A673 (cell line): ENCODE data around the gene HLCS. TPM values are rescaled to one million over a fixed set of nuclear protein-coding genes. Genes with fewer than 3 reads are reported as not detected.

Experiments
- BruUV-seq: library from RNA; stranded (reverse); fragments of 400-500 nt; replicated peaks from 2 replicates; lab custom pipeline; 2021; lab: Mats Ljungman, UMichigan
- CTCF ChIA-PET: fragments of 300-600 bp; sonication (Branson Sonifier 250); formaldehyde crosslinking; loops from one replicate; lab custom pipeline; 2022; ENCODE audit warnings: antibody characterized with exemption; lab: Charles Lee
- POLR2A ChIA-PET: fragments of 300-600 bp; sonication (Branson Sonifier 250); formaldehyde crosslinking; loops from one replicate; lab custom pipeline; 2022; ENCODE audit warnings: antibody characterized with exemption; ENCODE audit not compliant: low non-redundant PET; lab: Charles Lee
- DNase-seq: peaks from one replicate; pipeline ENCODE4 v3.0.0-alpha.2; 2015; ENCODE audit warnings: low spot score
- H3K27ac ChIP-seq: fragments of 200-600 bp; sonication (generic); 2 replicates; pipeline ENCODE4 v1.5.1; 2016; ENCODE audit warnings: mixed run types, low read depth, mild to moderate bottlenecking, mixed read lengths, antibody characterized with exemption, low read length; ENCODE audit not compliant: poor library complexity, severe bottlenecking
- H3K27me3 ChIP-seq: fragments of 200-600 bp; sonication (generic); replicated peaks from 2 replicates; pipeline ENCODE4 v1.6.1; 2017; ENCODE audit warnings: mixed run types, low read depth, mild to moderate bottlenecking, mixed read lengths, antibody characterized with exemption, low read length; ENCODE audit not compliant: insufficient read depth, poor library complexity
- H3K36me3 ChIP-seq: fragments of 200-600 bp; sonication (generic); 2 replicates; pipeline ENCODE4 v1.6.1; 2016; ENCODE audit warnings: mixed run types, mild to moderate bottlenecking, mixed read lengths, antibody characterized with exemption, low read length; ENCODE audit not compliant: insufficient read depth, poor library complexity, severe bottlenecking
- H3K4me1 ChIP-seq: fragments of 200-600 bp; sonication (generic); 2 replicates; pipeline ENCODE4 v1.6.1; 2017; ENCODE audit warnings: mixed run types, mild to moderate bottlenecking, mixed read lengths, antibody characterized with exemption, low read length; ENCODE audit not compliant: insufficient read depth, poor library complexity, severe bottlenecking
- H3K4me3 ChIP-seq: fragments of 200-600 bp; sonication (generic); 2 replicates; pipeline ENCODE4 v1.5.1; 2016; ENCODE audit warnings: low read depth, mixed run types, mild to moderate bottlenecking, mixed read lengths, low read length; ENCODE audit not compliant: poor library complexity, severe bottlenecking
- H3K9me3 ChIP-seq: fragments of 200-600 bp; sonication (generic); 2 replicates; pipeline ENCODE4 v1.6.1; 2016; ENCODE audit warnings: mixed run types, low read depth, mild to moderate bottlenecking, mixed read lengths, antibody characterized with exemption, low read length; ENCODE audit not compliant: poor library complexity, severe bottlenecking
- EZH2 ChIP-seq: fragments of 200-600 bp; sonication (generic); IDR thresholded peaks from 2 replicates; pipeline ENCODE4 v1.6.1; 2017; ENCODE audit warnings: borderline replicate concordance, low read depth, mild to moderate bottlenecking, mixed read lengths, antibody characterized with exemption, low read length; ENCODE audit not compliant: poor library complexity, severe bottlenecking
- intact Hi-C: fragments of 100-400 bp; cut with micrococcal nuclease; formaldehyde crosslinking; loops from one replicate; pipeline ENCODE4 v1.10.0; 2022; ENCODE audit not compliant: unreplicated experiment
- total RNA-seq: library from RNA; stranded (reverse); gene quantifications from 2 replicates; pipeline ENCODE4 v1.2.3, GENCODE V29; 2021
- TF ChIP-seq, protein P1 (sequence below): fragments of 300-800, 200-600 bp; sonication (generic); conservative IDR thresholded peaks from 2 replicates; pipeline ENCODE4 v1.5.1; 2017; ENCODE audit warnings: low read depth, mild to moderate bottlenecking, antibody characterized with exemption, low read length, moderate library complexity, mixed read lengths

HLCS gene
- total RNA-seq, 1 experiment from 2014 or later, result 15.3 TPM

DNA sequence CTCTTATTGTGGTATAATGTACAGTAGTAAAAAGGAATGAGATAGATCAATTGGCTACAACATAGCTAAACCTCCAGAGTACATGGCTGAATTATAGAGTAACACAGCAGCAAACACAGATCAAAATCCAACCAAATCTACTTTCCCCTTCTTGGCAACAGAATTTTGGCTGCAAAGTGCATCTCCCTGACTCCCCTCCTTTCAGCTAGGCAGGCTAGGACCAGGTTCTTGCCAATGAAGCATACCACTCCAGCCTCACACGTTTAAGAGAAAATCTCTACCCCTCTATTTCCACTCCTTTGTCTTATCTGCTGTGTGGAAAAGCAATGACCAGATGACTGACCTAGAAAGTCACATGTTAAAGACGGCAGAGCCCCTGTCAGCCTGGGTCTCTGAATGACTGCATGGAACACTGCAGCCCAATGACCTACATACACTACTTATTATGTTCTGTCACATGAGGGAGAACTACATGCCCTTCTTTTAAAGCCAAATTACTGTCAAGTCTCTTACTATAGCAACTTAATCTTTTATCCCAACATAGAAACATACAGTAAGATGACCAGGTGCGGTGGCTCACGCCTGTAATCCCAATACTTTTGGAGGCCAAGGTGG lies 99.1 kb downstream of the HLCS start:
- Histone ChIP-seq H3K27me3 (no peaks in the 10 kb centered on the region), H3K36me3 (no peaks in the 10 kb centered on the region), H3K4me1 (peaks cover 16% of the 10 kb centered on the region), H3K9me3 (no peaks in the 10 kb centered on the region), H3K4me3 (no peak overlapping the region), H3K27ac (no peak overlapping the region)
- intact Hi-C loops, result no loop called here
- DNase-seq, result no peak
- ChIA-PET CTCF (no interaction called here), POLR2A (no interaction called here)
- no TSS peak for BruUV-seq
- TF ChIP-seq, protein P1, sequence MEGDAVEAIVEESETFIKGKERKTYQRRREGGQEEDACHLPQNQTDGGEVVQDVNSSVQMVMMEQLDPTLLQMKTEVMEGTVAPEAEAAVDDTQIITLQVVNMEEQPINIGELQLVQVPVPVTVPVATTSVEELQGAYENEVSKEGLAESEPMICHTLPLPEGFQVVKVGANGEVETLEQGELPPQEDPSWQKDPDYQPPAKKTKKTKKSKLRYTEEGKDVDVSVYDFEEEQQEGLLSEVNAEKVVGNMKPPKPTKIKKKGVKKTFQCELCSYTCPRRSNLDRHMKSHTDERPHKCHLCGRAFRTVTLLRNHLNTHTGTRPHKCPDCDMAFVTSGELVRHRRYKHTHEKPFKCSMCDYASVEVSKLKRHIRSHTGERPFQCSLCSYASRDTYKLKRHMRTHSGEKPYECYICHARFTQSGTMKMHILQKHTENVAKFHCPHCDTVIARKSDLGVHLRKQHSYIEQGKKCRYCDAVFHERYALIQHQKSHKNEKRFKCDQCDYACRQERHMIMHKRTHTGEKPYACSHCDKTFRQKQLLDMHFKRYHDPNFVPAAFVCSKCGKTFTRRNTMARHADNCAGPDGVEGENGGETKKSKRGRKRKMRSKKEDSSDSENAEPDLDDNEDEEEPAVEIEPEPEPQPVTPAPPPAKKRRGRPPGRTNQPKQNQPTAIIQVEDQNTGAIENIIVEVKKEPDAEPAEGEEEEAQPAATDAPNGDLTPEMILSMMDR, result no peak
- TF ChIP-seq EZH2, result no peak

DNA sequence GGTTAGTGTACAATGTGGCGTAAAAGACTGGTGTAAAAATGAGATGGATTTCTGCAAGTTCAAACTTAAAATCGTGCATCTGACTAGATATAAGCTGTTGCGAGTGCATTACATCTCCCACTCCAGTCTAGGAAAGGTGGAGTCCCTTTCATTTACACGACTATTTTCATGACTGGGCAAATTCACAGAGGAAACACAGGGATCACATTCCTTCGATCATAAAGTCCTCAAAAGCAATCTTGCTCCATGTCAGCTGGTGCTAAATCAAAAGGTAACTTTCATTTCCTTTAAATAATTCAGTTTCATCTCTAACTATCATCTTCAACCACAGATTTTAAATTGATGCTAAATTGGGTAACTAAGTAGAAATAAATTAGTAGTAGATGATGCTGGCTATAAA lies 100.0 kb downstream of the HLCS start:
- no TSS peak for BruUV-seq
- no peak overlapping the region for H3K27ac ChIP-seq
- TF ChIP-seq, protein P1, result no peak
- no peak for TF ChIP-seq EZH2
- DNase-seq, result no peak
- intact Hi-C loops, result no loop called here
- H3K4me3 ChIP-seq, result no peak overlapping the region
- H3K4me1 ChIP-seq, result peaks cover 17% of the 10 kb centered on the region
- ChIA-PET POLR2A (no interaction called here), CTCF (no interaction called here)
- H3K9me3 ChIP-seq, result no peaks in the 10 kb centered on the region
- no peaks in the 10 kb centered on the region for H3K27me3 ChIP-seq
- no peaks in the 10 kb centered on the region for H3K36me3 ChIP-seq

GRCh38 chr21:36864974-36865373 lies 101.5 kb downstream of the HLCS start:
- no peak for DNase-seq
- Histone ChIP-seq H3K27me3 (no peaks in the 10 kb centered on the region), H3K4me1 (peaks cover 30% of the 10 kb centered on the region), H3K27ac (no peak overlapping the region), H3K9me3 (no peaks in the 10 kb centered on the region), H3K36me3 (no peaks in the 10 kb centered on the region), H3K4me3 (no peak overlapping the region)
- TF ChIP-seq, protein P1, result no peak
- TF ChIP-seq EZH2, result no peak
- ChIA-PET POLR2A (no interaction called here), CTCF (no interaction called here)
- intact Hi-C loops, result no loop called here
- BruUV-seq, result no TSS peak
